Right renal pelvis (tissue), 4 donors: Measurements from ENCODE around the gene PTPRD. TPM values are rescaled to one million over a fixed set of nuclear protein-coding genes. Genes with fewer than 3 reads are reported as not detected.

Source experiments
- DNase-seq, 4 donors: peaks; one replicate each; pipeline ENCODE4 v3.0.0-alpha.2; 2013; ENCODE audit warnings: low read depth in 4 of 4, low spot score in 3 of 4, missing footprints in 1 of 4
- polyA plus RNA-seq, 4 donors: library from polyadenylated mRNA; unstranded; fragments of 120-200 nt; gene quantifications; one replicate each; pipeline ENCODE4 v1.2.1, GENCODE V29; 2013; ENCODE audit not compliant: insufficient read length in 4 of 4

PTPRD gene
- polyA plus RNA-seq, 4 donors: 105 to 119 (median 108) TPM

- no peak for DNase-seq
Observed at GRCh38 chr9:8895106-8895860, 1717.5 kb downstream of the PTPRD start.

- DNase-seq: no peak
Observed at GRCh38 chr9:8890695-8891094, 1722.1 kb downstream of the PTPRD start.

GRCh38 chr9:8889100-8889499 is 1723.7 kb downstream of the PTPRD start:
- no peak for DNase-seq

DNA sequence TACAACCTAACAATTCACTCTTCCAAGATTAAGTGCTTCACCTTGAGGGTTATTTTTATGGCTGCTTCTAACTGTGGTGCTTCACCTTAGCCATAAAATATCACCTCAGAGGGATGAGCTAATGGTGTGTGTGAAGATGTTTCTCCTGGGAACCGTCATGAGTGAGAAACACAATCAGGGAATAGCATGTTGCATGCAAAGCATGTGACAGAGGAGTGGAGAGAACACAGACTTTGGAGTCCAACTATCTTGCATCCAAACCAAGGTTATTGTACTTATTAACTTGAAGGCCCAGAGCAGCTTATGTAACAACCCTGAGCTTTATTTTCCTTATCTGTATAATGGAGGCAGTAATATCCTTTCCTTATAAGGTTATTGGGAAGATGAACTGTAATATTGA is 1724.2 kb downstream of the PTPRD start:
- DNase-seq: no peak

GRCh38 chr9:8887369-8887768 is 1725.4 kb downstream of the PTPRD start:
- DNase-seq: no peak

DNA sequence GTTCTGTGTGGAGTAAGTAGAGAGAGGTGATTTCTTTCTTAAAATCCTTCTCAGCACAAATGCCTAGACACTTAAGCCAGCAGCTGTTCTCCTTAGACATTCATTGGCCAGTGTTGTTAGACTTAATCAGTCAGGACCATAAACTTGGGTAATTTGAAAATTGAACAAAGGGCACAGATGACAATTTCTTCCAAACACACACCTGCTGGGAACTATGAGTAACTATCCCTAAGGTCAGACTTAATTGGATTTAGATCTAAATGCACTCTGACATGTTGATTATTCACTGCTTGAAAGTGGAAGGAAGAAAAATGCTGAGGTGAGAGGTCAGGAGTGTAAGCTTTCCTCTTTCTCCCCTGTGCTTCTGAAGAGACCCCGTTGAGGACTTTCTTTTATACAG is 1729.5 kb downstream of the PTPRD start:
- no peak for DNase-seq

GRCh38 chr9:8880060-8880459 is 1732.7 kb downstream of the PTPRD start:
- DNase-seq: no peak

GRCh38 chr9:8879284-8879683 is 1733.5 kb downstream of the PTPRD start:
- DNase-seq: no peak

DNA sequence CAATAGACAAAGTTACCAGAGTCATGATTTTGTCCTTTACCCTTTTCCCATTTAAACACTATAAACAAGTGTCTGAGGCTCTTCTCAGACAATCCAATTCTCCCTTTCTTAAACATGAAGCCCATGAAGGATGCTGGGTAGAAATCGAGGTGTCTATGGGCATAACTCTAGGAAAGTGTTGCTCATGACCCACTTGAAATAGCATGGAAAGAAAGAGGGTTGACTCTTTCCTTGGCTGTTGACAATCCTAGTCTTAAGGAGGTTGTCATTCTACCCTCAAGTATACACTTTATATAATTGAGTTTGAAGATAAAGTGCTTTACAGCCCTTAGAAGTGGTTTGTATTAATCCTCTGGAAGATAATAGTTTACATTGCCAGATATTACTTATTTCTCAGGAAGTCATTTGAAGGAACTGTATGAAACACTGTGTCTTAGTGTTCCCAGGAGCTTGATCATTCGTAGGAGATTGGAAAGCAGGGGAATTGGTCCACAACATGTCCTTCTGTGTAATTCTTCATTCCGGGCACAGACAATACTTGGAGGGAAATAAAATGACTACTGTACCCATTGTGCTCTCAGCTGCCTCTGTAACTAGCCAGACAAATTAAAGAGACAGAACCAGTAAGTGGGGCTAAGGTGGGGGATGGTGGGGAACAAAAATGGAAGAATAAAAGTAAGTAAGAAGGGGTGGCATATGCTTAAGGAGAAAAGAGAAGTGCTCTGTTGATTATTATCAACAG is 1734.9 kb downstream of the PTPRD start:
- DNase-seq: no peak

GRCh38 chr9:8876303-8876702 is 1736.5 kb downstream of the PTPRD start:
- DNase-seq: no peak

- DNase-seq: no peak
Observed at GRCh38 chr9:8874482-8874881, 1738.3 kb downstream of the PTPRD start.

GRCh38 chr9:8872802-8873201 is 1740.0 kb downstream of the PTPRD start:
- DNase-seq: no peak

- no peak for DNase-seq
Observed at GRCh38 chr9:8871796-8872445, 1740.9 kb downstream of the PTPRD start.

GRCh38 chr9:8871396-8871795 is 1741.4 kb downstream of the PTPRD start:
- DNase-seq: no peak

- DNase-seq: no peak
Observed at GRCh38 chr9:8869812-8870211, 1743.0 kb downstream of the PTPRD start.

DNA sequence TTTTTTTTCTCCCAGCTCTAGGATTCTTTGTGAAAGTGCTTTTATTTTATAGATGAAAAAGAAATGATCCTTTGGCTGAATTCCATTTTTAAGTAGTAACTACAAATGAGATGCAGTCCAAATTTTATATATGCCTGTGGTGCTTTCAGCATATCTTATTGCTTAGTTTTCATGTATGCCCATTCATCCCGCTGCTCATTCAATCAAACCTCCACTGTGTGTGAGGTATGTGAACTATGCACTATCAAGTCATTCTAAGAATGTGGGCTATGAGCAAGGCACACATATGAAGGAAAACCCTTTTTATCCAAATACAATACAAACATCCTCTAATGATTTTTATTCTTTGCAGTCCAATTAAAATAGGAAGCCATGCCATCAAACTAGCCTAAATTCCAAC is 1744.2 kb downstream of the PTPRD start:
- DNase-seq: no peak

GRCh38 chr9:8867148-8867547 is 1745.7 kb downstream of the PTPRD start:
- no peak for DNase-seq

- no peak for DNase-seq
Observed at GRCh38 chr9:8864545-8864896, 1748.3 kb downstream of the PTPRD start.

DNA sequence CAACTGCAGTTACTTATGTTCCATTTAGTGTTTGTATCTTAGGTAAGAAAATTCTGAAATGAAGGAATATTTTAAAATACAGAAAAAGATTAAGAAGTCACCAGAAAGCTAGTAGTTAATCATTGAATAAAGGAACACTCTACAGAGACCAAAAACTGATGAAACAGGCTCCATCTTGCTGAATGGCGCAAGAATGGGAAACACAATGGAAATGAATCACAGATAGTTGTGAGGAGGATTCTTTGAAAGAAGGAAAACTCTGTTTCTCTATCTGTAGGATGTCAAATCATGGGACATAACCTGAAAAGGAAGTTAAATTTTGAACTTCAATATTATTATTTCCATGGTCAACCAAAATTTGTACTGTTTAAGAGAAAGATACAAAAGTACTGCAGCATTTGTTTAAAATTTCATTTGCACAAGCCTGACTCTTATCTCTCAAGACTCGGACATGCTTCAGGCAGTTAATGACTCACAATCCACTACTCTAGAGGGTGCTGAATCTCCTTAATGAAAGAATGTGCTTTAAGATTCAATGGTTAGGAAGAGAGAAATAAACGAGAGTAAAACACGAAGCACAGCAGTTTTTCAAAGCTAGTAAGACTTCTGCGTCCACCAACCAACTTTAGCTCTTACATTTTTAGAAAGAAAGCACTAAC is 1748.8 kb downstream of the PTPRD start:
- DNase-seq: no peak

DNA sequence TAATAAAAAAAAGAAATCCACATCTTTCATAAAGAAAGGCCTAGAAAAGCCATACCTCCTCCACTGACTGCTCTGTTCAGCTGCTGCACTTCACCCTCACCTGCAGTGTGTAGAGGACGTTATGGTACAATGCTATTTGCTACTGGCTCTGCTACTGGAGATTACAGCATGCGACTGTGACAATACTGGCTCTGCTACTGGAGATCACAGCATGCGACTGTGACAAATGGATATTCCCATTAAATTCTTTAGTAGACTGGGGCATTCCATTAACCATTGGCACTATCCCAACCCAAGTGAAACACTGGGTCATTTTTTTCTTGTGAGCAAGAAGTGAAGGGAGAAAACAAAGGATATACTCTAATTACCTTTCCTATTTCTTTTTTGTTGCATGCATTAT is 1749.7 kb downstream of the PTPRD start:
- DNase-seq: no peak

DNA sequence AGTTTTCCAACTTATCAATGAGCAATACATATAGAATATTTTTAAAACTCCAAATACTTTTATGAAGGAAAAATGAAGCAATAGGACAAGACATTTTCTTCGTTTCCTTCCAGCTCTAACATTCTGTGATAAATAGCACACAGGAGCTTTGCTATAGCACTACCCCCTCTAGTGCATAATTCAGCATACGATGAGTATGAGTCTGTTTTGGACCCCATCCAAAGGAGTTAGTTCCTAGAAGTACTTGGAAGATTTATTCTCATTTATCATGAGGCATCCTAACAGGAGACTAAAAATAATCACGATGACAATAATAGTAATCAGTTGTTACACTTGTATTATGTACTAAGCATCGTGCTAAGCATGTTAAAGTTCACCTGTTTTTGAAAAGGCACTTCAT is 1751.9 kb downstream of the PTPRD start:
- no peak for DNase-seq
